ENCODE data around the gene HIPK2. TPM values are rescaled to one million over a fixed set of nuclear protein-coding genes. Genes with fewer than 3 reads are reported as not detected.

Gene HIPK2
- total and polyA plus RNA-seq, 2 experiments from 2014 or later = 18.2 to 22.9 TPM

DNA sequence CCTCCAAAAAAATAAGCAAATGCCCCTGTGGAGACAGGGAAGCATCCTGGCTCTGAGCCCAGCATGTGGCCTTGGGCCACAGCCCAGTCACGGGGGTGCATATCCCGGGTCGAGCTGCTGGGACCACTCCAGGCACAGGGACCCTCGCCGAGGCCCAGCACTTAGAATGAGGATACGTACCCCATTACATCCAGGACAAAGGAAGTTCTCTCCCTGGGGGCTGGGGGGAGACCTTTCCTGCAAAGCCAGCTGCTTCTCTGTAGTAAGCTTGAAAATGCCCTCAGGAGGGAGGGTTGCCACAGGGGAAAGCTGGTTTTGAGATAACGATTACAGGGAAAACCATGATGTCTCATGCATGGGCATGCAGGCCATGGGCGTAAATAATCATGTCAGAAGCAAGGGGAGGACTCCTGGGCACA is 75.5 kb downstream of the HIPK2 start:
- H3K4me3 ChIP-seq = no peak overlapping the region
- H3K4me1 ChIP-seq (ENCODE audit: insufficient read depth) = peaks cover 3% of the 10 kb centered on the region
- H3K79me2 ChIP-seq = peaks cover 36% of the 10 kb centered on the region
- no peaks in the 10 kb centered on the region for H3K9me2 ChIP-seq (replicated peaks; ENCODE audit: insufficient read depth)
- peaks cover 21% of the 10 kb centered on the region for H4K20me1 ChIP-seq (ENCODE audit: insufficient read depth, poor library complexity, severe bottlenecking)
- no peak for DNase-seq (ENCODE audit: low spot score)
- no peaks in the 10 kb centered on the region for H3K27me3 ChIP-seq
- TF ChIP-seq EZH2phosphoT487 (IDR thresholded peaks at IDR 0.05; ENCODE audit: low read depth, severe bottlenecking, unreplicated experiment) (no peak), EZH2 (IDR thresholded peaks at IDR 0.05; ENCODE audit: borderline replicate concordance) (no peak)
- TF ChIP-seq, protein P1, sequence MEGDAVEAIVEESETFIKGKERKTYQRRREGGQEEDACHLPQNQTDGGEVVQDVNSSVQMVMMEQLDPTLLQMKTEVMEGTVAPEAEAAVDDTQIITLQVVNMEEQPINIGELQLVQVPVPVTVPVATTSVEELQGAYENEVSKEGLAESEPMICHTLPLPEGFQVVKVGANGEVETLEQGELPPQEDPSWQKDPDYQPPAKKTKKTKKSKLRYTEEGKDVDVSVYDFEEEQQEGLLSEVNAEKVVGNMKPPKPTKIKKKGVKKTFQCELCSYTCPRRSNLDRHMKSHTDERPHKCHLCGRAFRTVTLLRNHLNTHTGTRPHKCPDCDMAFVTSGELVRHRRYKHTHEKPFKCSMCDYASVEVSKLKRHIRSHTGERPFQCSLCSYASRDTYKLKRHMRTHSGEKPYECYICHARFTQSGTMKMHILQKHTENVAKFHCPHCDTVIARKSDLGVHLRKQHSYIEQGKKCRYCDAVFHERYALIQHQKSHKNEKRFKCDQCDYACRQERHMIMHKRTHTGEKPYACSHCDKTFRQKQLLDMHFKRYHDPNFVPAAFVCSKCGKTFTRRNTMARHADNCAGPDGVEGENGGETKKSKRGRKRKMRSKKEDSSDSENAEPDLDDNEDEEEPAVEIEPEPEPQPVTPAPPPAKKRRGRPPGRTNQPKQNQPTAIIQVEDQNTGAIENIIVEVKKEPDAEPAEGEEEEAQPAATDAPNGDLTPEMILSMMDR (IDR thresholded peaks at IDR 0.05; ENCODE audit: poor library complexity) = no peak
- no peak overlapping the region for H3K4me2 ChIP-seq
- H2AFZ ChIP-seq = no peak overlapping the region
- H3K36me3 ChIP-seq (replicated peaks; ENCODE audit: insufficient read depth, low read depth) = no peaks in the 10 kb centered on the region
- no peak overlapping the region for H3K27ac ChIP-seq
- WGBS (ENCODE audit: low lambda C conversion rate, missing lambda C conversion rate) = 63% methylated on average over 8 of the region's 8 CpGs
- H3K9me3 ChIP-seq (ENCODE audit: low read depth) = no peaks in the 10 kb centered on the region

DNA sequence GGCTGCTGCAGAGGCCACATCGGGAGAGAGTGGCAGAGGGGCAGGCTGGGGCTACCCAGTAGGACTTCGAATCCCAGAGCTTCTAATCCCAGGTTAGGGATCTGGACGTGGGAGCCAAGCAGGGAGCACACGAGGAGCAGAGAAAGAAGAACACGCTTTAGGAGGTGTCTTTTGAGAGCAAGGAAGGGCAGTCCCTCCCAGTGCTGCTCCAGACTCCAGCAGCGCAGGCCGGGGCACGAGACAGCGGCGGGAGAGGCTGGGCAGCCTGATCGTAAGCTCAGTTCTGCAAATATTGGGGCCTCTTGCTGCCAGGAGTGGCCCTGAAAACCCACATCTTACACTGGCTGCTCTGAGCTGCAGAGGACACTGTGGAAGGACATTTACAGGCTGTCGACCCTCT is 75.9 kb downstream of the HIPK2 start:
- H3K36me3 ChIP-seq (replicated peaks; ENCODE audit: insufficient read depth, low read depth) = no peaks in the 10 kb centered on the region
- no peaks in the 10 kb centered on the region for H3K27me3 ChIP-seq
- TF ChIP-seq, protein P1 (IDR thresholded peaks at IDR 0.05; ENCODE audit: poor library complexity) = no peak
- TF ChIP-seq EZH2phosphoT487 (IDR thresholded peaks at IDR 0.05; ENCODE audit: low read depth, severe bottlenecking, unreplicated experiment) = no peak
- no peak for TF ChIP-seq EZH2 (IDR thresholded peaks at IDR 0.05; ENCODE audit: borderline replicate concordance)
- H2AFZ ChIP-seq = no peak overlapping the region
- H3K9me3 ChIP-seq (ENCODE audit: low read depth) = no peaks in the 10 kb centered on the region
- WGBS (ENCODE audit: low lambda C conversion rate, missing lambda C conversion rate) = 81% methylated on average over 12 of the region's 12 CpGs
- peaks cover 38% of the 10 kb centered on the region for H3K79me2 ChIP-seq
- peaks cover 3% of the 10 kb centered on the region for H3K4me1 ChIP-seq (ENCODE audit: insufficient read depth)
- no peak overlapping the region for H3K4me2 ChIP-seq
- no peaks in the 10 kb centered on the region for H3K9me2 ChIP-seq (replicated peaks; ENCODE audit: insufficient read depth)
- no peak overlapping the region for H3K27ac ChIP-seq
- DNase-seq (ENCODE audit: low spot score) = no peak
- H3K4me3 ChIP-seq = no peak overlapping the region
- peaks cover 25% of the 10 kb centered on the region for H4K20me1 ChIP-seq (ENCODE audit: insufficient read depth, poor library complexity, severe bottlenecking)

DNA sequence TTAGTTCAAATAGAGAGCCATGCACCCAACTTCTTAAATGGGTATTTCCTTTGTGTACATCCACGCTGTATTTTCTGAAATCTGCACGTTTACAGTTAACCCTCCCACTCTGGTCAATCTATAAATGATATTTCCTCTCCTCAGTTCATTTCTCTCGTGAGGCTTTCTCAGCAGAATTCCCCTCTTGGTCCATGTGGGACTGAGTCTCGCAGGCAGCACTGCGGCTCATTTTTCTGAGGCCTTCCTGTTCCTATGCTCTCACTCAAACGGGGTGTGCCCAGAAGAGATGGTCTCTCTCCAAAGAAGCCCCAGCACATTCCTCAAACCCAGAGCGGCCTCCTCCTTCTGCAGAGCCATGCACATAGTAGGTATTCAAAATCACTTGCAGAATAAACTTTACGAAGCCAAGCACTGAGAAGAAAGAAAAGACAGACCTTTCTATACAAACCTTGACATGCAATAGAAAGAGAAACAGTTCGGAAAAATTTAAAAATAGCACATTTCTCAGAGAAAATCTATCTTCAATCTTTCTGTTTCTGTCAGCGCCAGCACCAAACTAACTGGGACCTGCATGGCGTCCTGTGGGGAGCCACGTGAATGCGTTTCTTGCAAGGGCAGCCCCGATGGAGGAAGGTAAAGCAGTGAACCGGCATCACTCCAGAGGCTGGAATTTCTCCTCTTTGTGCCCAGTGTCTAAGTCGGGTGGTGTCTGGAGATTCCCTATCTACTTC is 77.1 kb downstream of the HIPK2 start:
- peaks cover 21% of the 10 kb centered on the region for H4K20me1 ChIP-seq (ENCODE audit: insufficient read depth, poor library complexity, severe bottlenecking)
- peaks cover 3% of the 10 kb centered on the region for H3K4me1 ChIP-seq (ENCODE audit: insufficient read depth)
- 87% methylated on average over 16 of the region's 16 CpGs for WGBS (ENCODE audit: low lambda C conversion rate, missing lambda C conversion rate)
- H3K4me3 ChIP-seq = no peak overlapping the region
- H3K4me2 ChIP-seq = no peak overlapping the region
- peaks cover 49% of the 10 kb centered on the region for H3K79me2 ChIP-seq
- H3K27ac ChIP-seq = no peak overlapping the region
- no peak overlapping the region for H2AFZ ChIP-seq
- H3K36me3 ChIP-seq (replicated peaks; ENCODE audit: insufficient read depth, low read depth) = no peaks in the 10 kb centered on the region
- TF ChIP-seq, protein P1 (IDR thresholded peaks at IDR 0.05; ENCODE audit: poor library complexity) = no peak
- TF ChIP-seq EZH2 (IDR thresholded peaks at IDR 0.05; ENCODE audit: borderline replicate concordance) (no peak), EZH2phosphoT487 (IDR thresholded peaks at IDR 0.05; ENCODE audit: low read depth, severe bottlenecking, unreplicated experiment) (no peak)
- H3K9me3 ChIP-seq (ENCODE audit: low read depth) = no peaks in the 10 kb centered on the region
- no peaks in the 10 kb centered on the region for H3K9me2 ChIP-seq (replicated peaks; ENCODE audit: insufficient read depth)
- DNase-seq (ENCODE audit: low spot score) = no peak
- no peaks in the 10 kb centered on the region for H3K27me3 ChIP-seq

Data from hepatocyte (in vitro differentiated cells).